Measurements from ENCODE around the gene SCD.

Gene SCD

GRCh38 chr10:100319707-100320402, 27.2 kb upstream of the SCD start:
- no peaks in the 10 kb centered on the region for H3K4me1 ChIP-seq (ENCODE audit: control insufficient read depth, insufficient read depth, low read length, poor library complexity, severe bottlenecking)
- WGBS, 2 experiments (ENCODE audit: insufficient coverage in 2 of 2), result no CpG with 5 or more reads among the region's 1 CpG
- H3K9me3 ChIP-seq (ENCODE audit: control insufficient read depth, low read length), result no peaks in the 10 kb centered on the region
- no peak overlapping the region for H3K27ac ChIP-seq (ENCODE audit: low read depth, low read length, severe bottlenecking)
- no peaks in the 10 kb centered on the region for H3K36me3 ChIP-seq (ENCODE audit: control insufficient read depth, insufficient read depth, low read length)
- no peak overlapping the region for H3K4me3 ChIP-seq (ENCODE audit: extremely low read depth, insufficient read depth, low read length, poor library complexity, severe bottlenecking)

DNA sequence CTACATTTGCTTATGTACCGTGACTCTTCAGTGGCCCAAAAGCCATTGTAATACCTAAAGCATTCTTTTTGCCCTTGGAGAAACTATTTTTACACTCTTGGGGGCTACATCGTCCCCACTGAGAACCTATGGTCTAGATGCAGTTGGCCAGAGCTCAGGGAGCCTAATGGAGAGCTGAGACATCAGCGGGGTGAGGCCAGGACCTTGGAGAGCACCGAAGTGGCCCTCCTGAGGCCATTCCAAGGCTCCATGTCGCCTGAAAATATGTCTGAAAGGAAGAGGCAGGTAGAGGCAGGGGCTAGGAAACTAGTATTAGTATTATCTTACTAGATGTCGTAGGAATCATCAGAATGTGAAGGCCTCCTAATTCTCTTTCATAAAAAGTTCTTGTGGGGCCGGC, 21.9 kb upstream of the SCD start:
- H3K9me3 ChIP-seq (ENCODE audit: control insufficient read depth, low read length), result no peaks in the 10 kb centered on the region
- H3K36me3 ChIP-seq (ENCODE audit: control insufficient read depth, insufficient read depth, low read length), result no peaks in the 10 kb centered on the region
- no peaks in the 10 kb centered on the region for H3K4me1 ChIP-seq (ENCODE audit: control insufficient read depth, insufficient read depth, low read length, poor library complexity, severe bottlenecking)
- no peak overlapping the region for H3K27ac ChIP-seq (ENCODE audit: low read depth, low read length, severe bottlenecking)
- 26 to 30% methylated on average over 5 to 7 of the region's 7 CpGs for whole genome bisulfite sequencing, 2 experiments (ENCODE audit: insufficient coverage in 2 of 2)
- no peak overlapping the region for H3K4me3 ChIP-seq (ENCODE audit: extremely low read depth, insufficient read depth, low read length, poor library complexity, severe bottlenecking)

- Histone ChIP-seq H3K27ac (ENCODE audit: low read depth, low read length, severe bottlenecking) (no peak overlapping the region), H3K4me3 (ENCODE audit: extremely low read depth, insufficient read depth, low read length, poor library complexity, severe bottlenecking) (no peak overlapping the region), H3K36me3 (ENCODE audit: control insufficient read depth, insufficient read depth, low read length) (no peaks in the 10 kb centered on the region), H3K4me1 (ENCODE audit: control insufficient read depth, insufficient read depth, low read length, poor library complexity, severe bottlenecking) (no peaks in the 10 kb centered on the region), H3K9me3 (ENCODE audit: control insufficient read depth, low read length) (no peaks in the 10 kb centered on the region)
- 57 to 63% methylated on average over 8 of the region's 8 CpGs for WGBS, 2 experiments (ENCODE audit: insufficient coverage in 2 of 2)
These were observed 19.9 kb upstream of the SCD start for GRCh38 chr10:100327007-100327717.

- H3K36me3 ChIP-seq (ENCODE audit: control insufficient read depth, insufficient read depth, low read length), result no peaks in the 10 kb centered on the region
- H3K4me3 ChIP-seq (ENCODE audit: extremely low read depth, insufficient read depth, low read length, poor library complexity, severe bottlenecking), result no peak overlapping the region
- no peaks in the 10 kb centered on the region for H3K9me3 ChIP-seq (ENCODE audit: control insufficient read depth, low read length)
- WGBS, 2 experiments (ENCODE audit: insufficient coverage in 2 of 2), result 65 to 86% methylated on average over 3 of the region's 3 CpGs
- no peak overlapping the region for H3K27ac ChIP-seq (ENCODE audit: low read depth, low read length, severe bottlenecking)
- H3K4me1 ChIP-seq (ENCODE audit: control insufficient read depth, insufficient read depth, low read length, poor library complexity, severe bottlenecking), result no peaks in the 10 kb centered on the region
These were observed 19.4 kb upstream of the SCD start for GRCh38 chr10:100327718-100328009.

GRCh38 chr10:100328198-100328597, 18.8 kb upstream of the SCD start:
- no peak overlapping the region for H3K27ac ChIP-seq (ENCODE audit: low read depth, low read length, severe bottlenecking)
- no peaks in the 10 kb centered on the region for H3K36me3 ChIP-seq (ENCODE audit: control insufficient read depth, insufficient read depth, low read length)
- no peak overlapping the region for H3K4me3 ChIP-seq (ENCODE audit: extremely low read depth, insufficient read depth, low read length, poor library complexity, severe bottlenecking)
- WGBS, 2 experiments (ENCODE audit: insufficient coverage in 2 of 2), result 23 to 43% methylated on average over 3 to 4 of the region's 5 CpGs
- no peaks in the 10 kb centered on the region for H3K9me3 ChIP-seq (ENCODE audit: control insufficient read depth, low read length)
- H3K4me1 ChIP-seq (ENCODE audit: control insufficient read depth, insufficient read depth, low read length, poor library complexity, severe bottlenecking), result no peaks in the 10 kb centered on the region

GRCh38 chr10:100330079-100330478, 17.0 kb upstream of the SCD start, which contains the start of gene PKD2L1:
TSS of gene PKD2L1 (minus strand) at chr10:100330228. CDS start at chr10:100330103, 125 bp downstream.
- H3K27ac ChIP-seq (ENCODE audit: low read depth, low read length, severe bottlenecking), result no peak within 1 kb of the TSS
- no peaks in the 10 kb centered on the region for H3K4me1 ChIP-seq (ENCODE audit: control insufficient read depth, insufficient read depth, low read length, poor library complexity, severe bottlenecking)
- H3K4me3 ChIP-seq (ENCODE audit: extremely low read depth, insufficient read depth, low read length, poor library complexity, severe bottlenecking), result no peak within 1 kb of the TSS
- H3K9me3 ChIP-seq (ENCODE audit: control insufficient read depth, low read length), result no peaks in the 10 kb centered on the region
- WGBS, 2 experiments (ENCODE audit: insufficient coverage in 2 of 2), result 59 to 61% methylated on average over 4 to 5 of the region's 5 CpGs
- H3K36me3 ChIP-seq (ENCODE audit: control insufficient read depth, insufficient read depth, low read length), result no peaks in the 10 kb centered on the region

DNA sequence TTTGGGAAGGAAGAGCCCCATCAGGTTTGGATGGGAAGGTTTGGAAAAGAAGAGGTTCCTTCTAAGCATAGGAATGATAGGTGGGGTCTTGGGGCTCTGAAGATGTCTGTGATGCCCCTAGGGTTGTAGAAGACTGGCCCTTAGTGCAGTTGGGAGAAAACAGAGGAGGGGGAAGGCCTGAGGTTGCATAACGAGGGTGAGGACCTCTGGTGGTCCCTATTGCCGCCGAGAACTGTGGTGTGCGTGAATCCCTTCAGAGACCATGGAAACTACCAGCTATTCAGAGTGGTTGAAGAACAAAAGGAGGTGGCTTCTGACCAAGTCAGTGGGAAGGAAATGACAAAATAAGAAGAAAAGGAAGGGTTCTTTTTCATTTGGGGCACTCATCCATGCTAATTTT, 13.9 kb upstream of the SCD start:
- H3K9me3 ChIP-seq (ENCODE audit: control insufficient read depth, low read length), result no peaks in the 10 kb centered on the region
- H3K4me1 ChIP-seq (ENCODE audit: control insufficient read depth, insufficient read depth, low read length, poor library complexity, severe bottlenecking), result no peaks in the 10 kb centered on the region
- H3K27ac ChIP-seq (ENCODE audit: low read depth, low read length, severe bottlenecking), result no peak overlapping the region
- 63 to 64% methylated on average over 4 of the region's 4 CpGs for WGBS, 2 experiments (ENCODE audit: insufficient coverage in 2 of 2)
- H3K36me3 ChIP-seq (ENCODE audit: control insufficient read depth, insufficient read depth, low read length), result no peaks in the 10 kb centered on the region
- no peak overlapping the region for H3K4me3 ChIP-seq (ENCODE audit: extremely low read depth, insufficient read depth, low read length, poor library complexity, severe bottlenecking)

DNA sequence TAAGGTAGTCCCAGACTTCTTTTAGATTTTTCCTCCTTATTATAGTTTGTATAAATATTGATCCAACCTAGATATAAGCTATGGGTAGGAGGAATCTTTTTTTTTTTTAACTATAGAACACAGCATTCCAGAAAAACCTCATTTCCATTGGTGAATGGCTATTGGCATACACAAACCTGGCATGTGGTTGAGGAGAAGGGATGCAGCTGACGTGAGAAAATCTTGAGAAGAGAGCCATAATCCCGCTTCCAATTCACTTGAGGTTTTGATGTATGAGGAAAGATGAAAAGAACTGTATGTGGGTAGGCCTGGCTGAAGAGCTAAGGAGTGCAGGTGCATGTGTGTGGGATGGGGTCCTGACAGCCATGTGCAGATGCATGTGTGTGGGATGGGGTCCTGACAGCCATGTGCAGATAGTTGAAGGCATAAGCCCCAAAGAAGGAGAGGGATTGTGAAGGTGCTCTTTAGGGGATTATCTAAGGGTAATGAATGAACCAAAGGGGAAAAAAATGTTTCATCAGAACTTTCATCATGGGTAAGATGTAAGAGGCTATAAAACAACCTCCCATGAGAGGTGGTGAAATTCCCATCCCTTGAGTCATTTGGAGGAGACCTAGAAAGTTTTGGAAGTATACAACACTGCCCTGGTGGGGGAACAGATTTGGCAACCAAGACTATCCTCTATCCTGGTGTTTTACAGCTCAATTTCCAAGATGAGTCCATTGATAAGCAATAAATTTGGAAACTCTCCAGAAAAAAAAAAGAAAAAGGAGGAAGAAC, 13.2 kb upstream of the SCD start:
- H3K36me3 ChIP-seq (ENCODE audit: control insufficient read depth, insufficient read depth, low read length), result no peaks in the 10 kb centered on the region
- H3K27ac ChIP-seq (ENCODE audit: low read depth, low read length, severe bottlenecking), result no peak overlapping the region
- no peaks in the 10 kb centered on the region for H3K9me3 ChIP-seq (ENCODE audit: control insufficient read depth, low read length)
- no peak overlapping the region for H3K4me3 ChIP-seq (ENCODE audit: extremely low read depth, insufficient read depth, low read length, poor library complexity, severe bottlenecking)
- 76 to 85% methylated on average over 2 of the region's 2 CpGs for WGBS, 2 experiments (ENCODE audit: insufficient coverage in 2 of 2)
- no peaks in the 10 kb centered on the region for H3K4me1 ChIP-seq (ENCODE audit: control insufficient read depth, insufficient read depth, low read length, poor library complexity, severe bottlenecking)

- 94 to 95% methylated on average over 7 to 8 of the region's 9 CpGs for WGBS, 2 experiments (ENCODE audit: insufficient coverage in 2 of 2)
- H3K9me3 ChIP-seq (ENCODE audit: control insufficient read depth, low read length), result no peaks in the 10 kb centered on the region
- H3K4me3 ChIP-seq (ENCODE audit: extremely low read depth, insufficient read depth, low read length, poor library complexity, severe bottlenecking), result no peak overlapping the region
- no peaks in the 10 kb centered on the region for H3K4me1 ChIP-seq (ENCODE audit: control insufficient read depth, insufficient read depth, low read length, poor library complexity, severe bottlenecking)
- H3K36me3 ChIP-seq (ENCODE audit: control insufficient read depth, insufficient read depth, low read length), result no peaks in the 10 kb centered on the region
- no peak overlapping the region for H3K27ac ChIP-seq (ENCODE audit: low read depth, low read length, severe bottlenecking)
These were observed 12.3 kb upstream of the SCD start for GRCh38 chr10:100334762-100335161.

DNA sequence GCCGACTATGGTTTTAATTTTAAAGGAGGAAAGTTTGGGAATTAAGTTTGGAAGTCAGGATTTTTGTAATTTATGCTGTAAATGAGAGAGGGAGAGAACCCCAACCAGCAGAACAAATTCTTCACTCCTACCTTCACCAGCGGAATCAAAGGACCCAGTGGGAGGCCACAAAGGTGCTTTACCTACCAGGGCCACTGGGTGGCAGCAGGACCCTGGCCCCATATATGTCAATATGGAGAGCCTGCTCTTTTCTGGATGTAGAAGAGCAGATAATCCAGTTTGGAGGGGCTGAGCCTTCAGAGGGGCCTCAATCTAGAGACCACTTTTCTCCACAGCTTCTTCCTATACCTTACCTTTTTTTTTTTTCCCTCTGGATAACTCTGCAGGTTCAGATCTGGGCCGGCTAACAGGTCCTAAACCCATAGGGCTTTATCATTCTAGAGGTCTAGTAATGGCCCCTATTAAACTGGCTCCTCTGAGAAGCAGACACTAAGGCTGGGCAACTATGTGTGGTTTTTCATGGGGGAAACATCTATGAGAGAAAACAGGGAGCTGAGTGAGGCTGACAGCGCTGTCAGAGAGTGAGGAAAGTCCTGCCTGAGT, 8.5 kb upstream of the SCD start:
- Histone ChIP-seq H3K4me1 (ENCODE audit: control insufficient read depth, insufficient read depth, low read length, poor library complexity, severe bottlenecking) (peaks cover 14% of the 10 kb centered on the region), H3K4me3 (ENCODE audit: extremely low read depth, insufficient read depth, low read length, poor library complexity, severe bottlenecking) (no peak overlapping the region), H3K27ac (ENCODE audit: low read depth, low read length, severe bottlenecking) (no peak overlapping the region), H3K36me3 (ENCODE audit: control insufficient read depth, insufficient read depth, low read length) (no peaks in the 10 kb centered on the region), H3K9me3 (ENCODE audit: control insufficient read depth, low read length) (no peaks in the 10 kb centered on the region)
- 80 to 100% methylated on average over 1 to 2 of the region's 4 CpGs for WGBS, 2 experiments (ENCODE audit: insufficient coverage in 2 of 2)
